Stimulated activated naive CD8-positive, alpha-beta T cell treated with anti-CD3 and anti-CD28 coated beads, Interleukin-15, amount 100 ng/mL, for 72 hours (primary cell): ENCODE measurements around the gene SNRNP48.

Experiments
- ATAC-seq: fragments of 150-1000 bp; cut with Tn5 transposase; 2 replicates; pipeline ENCODE4 v1.10.0; 2021; ENCODE audit warnings: mild to moderate bottlenecking, moderate library complexity
- DNase-seq, 2 donors: peaks; one replicate each; pipeline ENCODE4 v3.0.0; 2021 to 2022
- H3K27ac Mint-ChIP-seq, 2 donors: one replicate each; pipeline ENCODE4 v1.8.0; 2022; ENCODE audit warnings: mild to moderate bottlenecking in 2 of 2, mixed read lengths in 2 of 2, moderate library complexity in 2 of 2
- H3K27me3 Mint-ChIP-seq: one replicate; pipeline ENCODE4 v1.8.0; 2022; ENCODE audit warnings: mixed read lengths
- H3K4me1 Mint-ChIP-seq: one replicate; pipeline ENCODE4 v1.8.0; 2022; ENCODE audit warnings: mild to moderate bottlenecking, mixed read lengths
- H3K4me3 Mint-ChIP-seq, 2 donors: one replicate each; pipeline ENCODE4 v1.8.0; 2022; ENCODE audit warnings: mild to moderate bottlenecking in 2 of 2, mixed read lengths in 2 of 2, moderate library complexity in 1 of 2
- H3K9me3 Mint-ChIP-seq, 2 donors: one replicate each; pipeline ENCODE4 v1.8.0; 2022; ENCODE audit warnings: mixed read lengths in 2 of 2

SNRNP48 gene

GRCh38 chr6:7640016-7640415 is 50.0 kb downstream of the SNRNP48 start:
- H3K27ac Mint-ChIP-seq, result no peak overlapping the region
- ATAC-seq, result no peak
- H3K4me1 Mint-ChIP-seq, result no peaks in the 10 kb centered on the region

GRCh38 chr6:7640607-7641577 is 50.9 kb downstream of the SNRNP48 start:
- Mint-ChIP-seq H3K27ac (no peak overlapping the region), H3K4me1 (no peaks in the 10 kb centered on the region), H3K4me3 (no peak overlapping the region), H3K9me3 (no peaks in the 10 kb centered on the region), H3K27me3 (no peaks in the 10 kb centered on the region)
- DNase-seq, result no peak
- no peak for ATAC-seq

More at GRCh38 chr6:7640016-7640415, 50.0 kb downstream of the SNRNP48 start:
- no peaks in the 10 kb centered on the region for H3K9me3 Mint-ChIP-seq
- no peaks in the 10 kb centered on the region for H3K27me3 Mint-ChIP-seq
- no peak for DNase-seq
- no peak overlapping the region for H3K4me3 Mint-ChIP-seq

GRCh38 chr6:7642791-7643190 is 52.8 kb downstream of the SNRNP48 start:
- H3K9me3 Mint-ChIP-seq, result no peaks in the 10 kb centered on the region
- H3K4me3 Mint-ChIP-seq, result no peak overlapping the region
- ATAC-seq (no peak), DNase-seq (no peak)
- peaks cover 11% of the 10 kb centered on the region for H3K4me1 Mint-ChIP-seq
- H3K27ac Mint-ChIP-seq, result no peak overlapping the region
- no peaks in the 10 kb centered on the region for H3K27me3 Mint-ChIP-seq

GRCh38 chr6:7644417-7644816 is 54.4 kb downstream of the SNRNP48 start:
- DNase-seq (no peak), ATAC-seq (no peak)
- no peak overlapping the region for H3K27ac Mint-ChIP-seq
- peaks cover 15% of the 10 kb centered on the region for H3K4me1 Mint-ChIP-seq
- no peaks in the 10 kb centered on the region for H3K27me3 Mint-ChIP-seq
- H3K4me3 Mint-ChIP-seq, result no peak overlapping the region
- H3K9me3 Mint-ChIP-seq, result no peaks in the 10 kb centered on the region

GRCh38 chr6:7646394-7646793 is 56.4 kb downstream of the SNRNP48 start:
- Mint-ChIP-seq H3K27me3 (no peaks in the 10 kb centered on the region), H3K4me1 (peaks cover 15% of the 10 kb centered on the region), H3K4me3 (no peak overlapping the region), H3K9me3 (no peaks in the 10 kb centered on the region), H3K27ac (no peak overlapping the region)
- ATAC-seq (no peak), DNase-seq (no peak)

GRCh38 chr6:7647504-7647903 is 57.5 kb downstream of the SNRNP48 start:
- ATAC-seq, result peak; percentile 76
- H3K27me3 Mint-ChIP-seq, result no peaks in the 10 kb centered on the region
- H3K4me1 Mint-ChIP-seq, result peaks cover 15% of the 10 kb centered on the region
- no peak overlapping the region for H3K4me3 Mint-ChIP-seq
- H3K27ac Mint-ChIP-seq, result peak overlapping the region; percentile 42 to 52
- peak in 1 of 2 donors; percentile 1 for DNase-seq
- H3K9me3 Mint-ChIP-seq, result no peaks in the 10 kb centered on the region

GRCh38 chr6:7649037-7649810 is 59.2 kb downstream of the SNRNP48 start:
- ATAC-seq (no peak), DNase-seq (no peak)
- H3K27ac Mint-ChIP-seq, result no peak overlapping the region
- no peaks in the 10 kb centered on the region for H3K9me3 Mint-ChIP-seq
- no peak overlapping the region for H3K4me3 Mint-ChIP-seq
- H3K4me1 Mint-ChIP-seq, result peaks cover 15% of the 10 kb centered on the region
- H3K27me3 Mint-ChIP-seq, result no peaks in the 10 kb centered on the region

- no peak for ATAC-seq
- no peaks in the 10 kb centered on the region for H3K9me3 Mint-ChIP-seq
- H3K4me1 Mint-ChIP-seq, result peaks cover 15% of the 10 kb centered on the region
- H3K4me3 Mint-ChIP-seq, result no peak overlapping the region
- DNase-seq, result no peak
- no peak overlapping the region for H3K27ac Mint-ChIP-seq
- peaks cover 10% of the 10 kb centered on the region for H3K27me3 Mint-ChIP-seq
These were observed 60.9 kb downstream of the SNRNP48 start for GRCh38 chr6:7650878-7651277.

GRCh38 chr6:7652957-7653356 is 63.0 kb downstream of the SNRNP48 start:
- Mint-ChIP-seq H3K4me1 (peaks cover 2% of the 10 kb centered on the region), H3K27ac (no peak overlapping the region), H3K9me3 (no peaks in the 10 kb centered on the region), H3K4me3 (no peak overlapping the region), H3K27me3 (peaks cover 10% of the 10 kb centered on the region)
- no peak for ATAC-seq
- DNase-seq, result no peak

- Mint-ChIP-seq H3K4me1 (no peaks in the 10 kb centered on the region), H3K9me3 (no peaks in the 10 kb centered on the region), H3K27me3 (peaks cover 18% of the 10 kb centered on the region), H3K4me3 (no peak overlapping the region), H3K27ac (no peak overlapping the region)
- ATAC-seq (no peak), DNase-seq (no peak)
These were observed 66.4 kb downstream of the SNRNP48 start for GRCh38 chr6:7656355-7656754.

GRCh38 chr6:7658543-7658942 is 68.5 kb downstream of the SNRNP48 start:
- H3K9me3 Mint-ChIP-seq, result no peaks in the 10 kb centered on the region
- H3K27ac Mint-ChIP-seq, result no peak overlapping the region
- H3K4me1 Mint-ChIP-seq, result no peaks in the 10 kb centered on the region
- DNase-seq (no peak), ATAC-seq (no peak)
- H3K4me3 Mint-ChIP-seq, result no peak overlapping the region
- peaks cover 34% of the 10 kb centered on the region for H3K27me3 Mint-ChIP-seq

- H3K9me3 Mint-ChIP-seq, result no peaks in the 10 kb centered on the region
- peaks cover 39% of the 10 kb centered on the region for H3K27me3 Mint-ChIP-seq
- no peak overlapping the region for H3K4me3 Mint-ChIP-seq
- H3K27ac Mint-ChIP-seq, result no peak overlapping the region
- no peaks in the 10 kb centered on the region for H3K4me1 Mint-ChIP-seq
- DNase-seq (no peak), ATAC-seq (no peak)
These were observed 71.4 kb downstream of the SNRNP48 start for GRCh38 chr6:7661364-7661763.
